ENCODE measurements around the gene STMN3.
"Not testable (repeated sequence)": the region's sequence is repeated elsewhere in the genome, so short reads cannot be mapped to it uniquely, and the experiment has no call there.

STMN3 gene

DNA sequence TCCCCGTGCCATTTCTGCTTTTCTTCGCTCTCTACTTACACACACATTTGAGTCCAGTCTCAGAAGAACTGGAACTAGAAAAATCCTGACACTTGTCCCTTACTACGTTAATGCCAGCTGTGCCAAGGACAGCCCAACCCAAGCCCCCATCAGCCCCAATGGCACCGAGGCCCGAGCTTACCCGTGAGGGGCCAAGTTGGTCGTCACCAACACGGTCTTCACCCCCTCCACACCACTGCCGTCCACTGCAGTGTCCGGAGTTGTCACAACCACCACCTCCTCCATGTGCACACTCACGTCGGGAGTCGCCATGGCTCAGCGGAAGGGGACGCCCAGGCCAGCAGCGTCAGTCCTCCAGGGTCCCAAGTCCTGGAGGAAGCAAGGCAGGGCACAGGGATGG, 34.1 kb downstream of the STMN3 start:
- TF ChIP-seq, protein P1, sequence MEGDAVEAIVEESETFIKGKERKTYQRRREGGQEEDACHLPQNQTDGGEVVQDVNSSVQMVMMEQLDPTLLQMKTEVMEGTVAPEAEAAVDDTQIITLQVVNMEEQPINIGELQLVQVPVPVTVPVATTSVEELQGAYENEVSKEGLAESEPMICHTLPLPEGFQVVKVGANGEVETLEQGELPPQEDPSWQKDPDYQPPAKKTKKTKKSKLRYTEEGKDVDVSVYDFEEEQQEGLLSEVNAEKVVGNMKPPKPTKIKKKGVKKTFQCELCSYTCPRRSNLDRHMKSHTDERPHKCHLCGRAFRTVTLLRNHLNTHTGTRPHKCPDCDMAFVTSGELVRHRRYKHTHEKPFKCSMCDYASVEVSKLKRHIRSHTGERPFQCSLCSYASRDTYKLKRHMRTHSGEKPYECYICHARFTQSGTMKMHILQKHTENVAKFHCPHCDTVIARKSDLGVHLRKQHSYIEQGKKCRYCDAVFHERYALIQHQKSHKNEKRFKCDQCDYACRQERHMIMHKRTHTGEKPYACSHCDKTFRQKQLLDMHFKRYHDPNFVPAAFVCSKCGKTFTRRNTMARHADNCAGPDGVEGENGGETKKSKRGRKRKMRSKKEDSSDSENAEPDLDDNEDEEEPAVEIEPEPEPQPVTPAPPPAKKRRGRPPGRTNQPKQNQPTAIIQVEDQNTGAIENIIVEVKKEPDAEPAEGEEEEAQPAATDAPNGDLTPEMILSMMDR (IDR thresholded peaks at IDR 0.05; ENCODE audit: borderline replicate concordance, control extremely low read depth, extremely low read depth, insufficient read depth, missing control alignments) = no peak
- in situ Hi-C loops (cut with MboI; ENCODE audit: low sequenced_read_pairs, unreplicated experiment) = no loop called here
- no peak for DNase-seq (ENCODE audit: low spot score)

DNA sequence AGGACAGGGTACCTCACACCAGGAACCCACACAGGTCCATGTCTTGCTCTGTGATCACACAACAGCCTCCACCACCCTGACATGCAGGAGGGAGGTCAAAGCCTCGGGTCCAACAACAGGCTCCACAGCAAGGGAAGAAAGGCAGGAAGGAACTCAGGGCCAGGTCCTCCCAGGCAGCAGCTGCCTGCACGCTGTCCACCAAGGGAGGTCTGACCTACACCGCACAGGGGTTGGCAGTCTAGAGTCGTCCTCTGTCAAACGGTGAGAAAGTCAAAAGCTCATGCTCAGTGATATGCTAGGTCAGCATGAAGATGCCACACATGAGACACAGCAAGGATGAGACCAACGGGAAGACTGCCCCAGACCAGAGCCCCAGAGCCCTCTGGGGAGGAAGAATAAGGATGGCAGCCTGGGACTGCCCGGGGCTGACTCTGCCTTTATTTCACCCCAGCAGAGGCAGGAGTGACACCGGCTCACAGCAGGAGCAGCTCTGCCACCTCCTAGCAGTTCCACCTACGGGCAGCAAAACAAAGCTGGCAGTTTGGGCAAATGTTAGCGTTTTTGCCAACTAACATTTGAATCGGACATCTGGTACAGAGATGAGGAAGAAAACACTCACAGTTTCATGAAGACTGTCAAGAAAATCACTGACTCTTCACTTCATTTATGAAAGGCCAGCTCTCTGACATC, 34.8 kb downstream of the STMN3 start:
- TF ChIP-seq, protein P1 (IDR thresholded peaks at IDR 0.05; ENCODE audit: borderline replicate concordance, control extremely low read depth, extremely low read depth, insufficient read depth, missing control alignments) = no peak
- DNase-seq (ENCODE audit: low spot score) = no peak
- in situ Hi-C loops (cut with MboI; ENCODE audit: low sequenced_read_pairs, unreplicated experiment) = no loop called here

DNA sequence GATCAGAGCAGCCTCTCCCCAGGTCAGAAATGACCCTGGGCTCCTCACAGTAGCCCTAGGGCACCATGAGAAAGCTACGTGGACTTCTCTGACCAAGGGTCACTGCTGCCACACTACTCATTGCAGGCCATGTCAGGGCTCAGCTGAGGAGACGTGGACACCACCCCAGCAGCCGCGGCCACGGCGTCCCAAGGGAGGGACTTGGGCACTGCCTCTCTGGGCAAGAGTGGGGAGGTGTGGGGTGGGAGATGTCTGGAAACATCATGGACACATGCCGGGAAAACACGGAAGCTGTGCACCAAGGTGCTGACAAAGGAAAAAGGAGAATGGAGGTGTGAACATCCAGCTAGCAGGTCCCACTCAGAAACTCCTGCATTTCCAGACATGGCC, 35.4 kb downstream of the STMN3 start:
- in situ Hi-C loops (cut with MboI; ENCODE audit: low sequenced_read_pairs, unreplicated experiment) = no loop called here
- DNase-seq (ENCODE audit: low spot score) = no peak
- TF ChIP-seq, protein P1 (IDR thresholded peaks at IDR 0.05; ENCODE audit: borderline replicate concordance, control extremely low read depth, extremely low read depth, insufficient read depth, missing control alignments) = no peak

DNA sequence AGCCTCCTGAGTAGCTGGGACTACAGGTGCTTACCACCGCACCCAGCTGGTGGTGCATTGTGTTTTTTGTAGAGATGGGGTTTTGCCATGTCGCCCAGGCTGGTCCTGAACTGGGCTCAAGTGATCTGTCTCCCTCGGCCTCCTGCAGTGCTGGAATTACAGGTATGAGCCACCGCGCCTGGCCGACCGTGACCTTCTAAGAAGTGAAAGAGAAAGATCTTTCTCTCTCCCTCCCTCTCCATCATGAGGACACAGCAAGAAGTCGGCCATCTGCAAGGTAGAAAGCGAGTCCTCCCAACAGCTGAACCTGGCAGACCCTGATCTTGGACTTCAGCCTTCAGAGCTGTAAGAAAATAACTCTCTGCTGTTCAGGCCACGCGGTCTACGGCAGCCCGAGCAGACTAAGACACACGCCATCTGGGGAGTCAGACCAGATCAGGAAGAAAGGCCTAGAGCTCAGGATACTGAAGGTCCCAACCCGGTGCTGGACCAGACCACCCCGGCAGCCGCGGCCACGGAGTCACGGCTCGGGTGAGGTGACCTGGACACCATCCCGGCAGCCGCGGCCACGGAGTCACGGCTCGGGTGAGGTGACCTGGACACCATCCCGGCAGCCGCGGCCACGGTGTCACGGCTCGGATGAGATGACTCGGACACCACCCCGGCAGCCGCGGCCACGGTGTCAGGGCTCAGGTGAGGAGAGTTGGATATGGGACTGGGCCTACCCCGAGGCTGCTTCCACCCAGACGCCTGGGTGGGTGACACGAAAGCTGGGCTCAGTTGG, 35.9 kb downstream of the STMN3 start:
- no peak for DNase-seq (ENCODE audit: low spot score)
- TF ChIP-seq, protein P1 (IDR thresholded peaks at IDR 0.05; ENCODE audit: borderline replicate concordance, control extremely low read depth, extremely low read depth, insufficient read depth, missing control alignments) = no peak
- in situ Hi-C loops (cut with MboI; ENCODE audit: low sequenced_read_pairs, unreplicated experiment) = no loop called here

DNA sequence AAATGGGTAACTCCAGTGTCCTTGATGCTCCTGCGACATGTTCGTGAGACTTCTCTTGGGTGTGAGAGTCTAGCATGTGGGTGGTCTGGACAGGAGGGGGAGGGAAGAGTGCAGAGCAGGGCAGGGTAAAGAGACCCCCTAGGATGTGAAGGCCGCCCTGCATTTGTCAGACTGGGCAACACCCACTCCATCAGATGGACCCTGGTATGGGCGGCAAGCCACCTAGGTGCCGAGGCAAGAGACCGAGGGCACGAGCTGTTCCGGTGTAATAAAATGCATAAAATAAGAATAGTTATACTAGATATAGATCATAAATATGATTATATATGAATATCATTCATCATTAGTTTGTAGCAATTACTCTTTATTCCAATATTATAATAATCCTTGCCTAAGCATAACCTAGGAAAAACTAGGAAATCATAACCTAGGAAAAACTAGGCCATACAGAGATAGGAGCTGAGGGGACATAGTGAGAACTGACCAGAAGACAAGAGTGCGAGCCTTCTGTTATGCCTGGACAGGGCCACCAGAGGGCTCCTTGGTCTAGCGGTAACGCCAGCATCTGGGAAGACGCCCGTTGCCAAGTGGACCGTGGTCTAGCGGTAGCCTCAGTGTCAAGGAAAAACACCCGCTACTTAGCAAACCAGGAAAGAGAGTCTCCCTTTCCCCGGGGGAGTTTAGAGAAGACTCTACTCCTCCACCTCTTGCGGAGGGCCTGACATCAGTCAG, 39.2 kb downstream of the STMN3 start:
- in situ Hi-C loops (cut with MboI; ENCODE audit: low sequenced_read_pairs, unreplicated experiment); DNase-seq (ENCODE audit: low spot score): not testable (repeated sequence)

DNA sequence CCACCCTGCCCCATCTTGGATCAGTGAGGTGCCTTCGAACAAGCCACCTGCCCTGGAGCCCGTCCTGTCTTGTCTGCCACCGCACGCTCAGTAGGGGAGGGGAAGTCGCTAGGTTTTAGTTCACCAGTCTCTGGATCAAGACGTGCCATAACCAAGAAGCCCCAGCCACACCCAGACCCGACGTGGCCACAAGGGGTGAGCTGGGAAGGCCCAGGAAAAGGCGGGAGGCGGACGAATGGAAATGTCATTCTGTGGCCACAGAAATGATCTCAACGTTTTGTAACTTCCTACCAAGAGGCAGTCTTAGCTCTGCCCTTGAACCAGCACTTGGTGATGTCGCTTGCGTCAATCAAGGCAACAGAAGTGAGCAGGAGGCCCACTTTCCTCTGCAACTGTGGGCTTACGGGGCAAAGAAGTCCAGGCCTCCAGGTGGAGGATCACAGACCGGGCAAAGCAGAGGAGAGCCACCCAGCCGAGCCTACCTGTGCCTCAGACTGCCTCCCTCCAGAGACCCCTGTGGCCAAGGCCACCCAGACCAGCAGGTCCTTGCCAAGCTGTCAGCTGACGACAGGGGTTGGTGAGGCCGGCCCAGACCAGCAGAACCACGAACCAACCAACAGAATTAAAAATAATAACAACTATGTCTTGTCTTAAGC, 40.8 kb downstream of the STMN3 start:
- in situ Hi-C loops (cut with MboI; ENCODE audit: low sequenced_read_pairs, unreplicated experiment) = no loop called here
- TF ChIP-seq, protein P1 (IDR thresholded peaks at IDR 0.05; ENCODE audit: borderline replicate concordance, control extremely low read depth, extremely low read depth, insufficient read depth, missing control alignments) = no peak

More for the DNA sequence above, 40.8 kb downstream of the STMN3 start:
- no peak for DNase-seq (ENCODE audit: low spot score)

All from GM13976 (cell line).